NT2/D1 (cell line): ENCODE results near the gene DTWD2.
"Not testable (repeated sequence)": the region's sequence is repeated elsewhere in the genome, so short reads cannot be mapped to it uniquely, and the experiment has no call there.

Experiments
- SUZ12 ChIP-seq: IDR thresholded peaks from 2 replicates; pipeline ENCODE4 v1.6.1; 2011; ENCODE audit not compliant: insufficient read length, insufficient read depth; ENCODE audit errors: extremely low read depth
- YY1 ChIP-seq: IDR thresholded peaks from 2 replicates; pipeline ENCODE4 v1.6.1; 2011; ENCODE audit not compliant: insufficient read length, insufficient read depth
- ZNF274 ChIP-seq: IDR thresholded peaks from 2 replicates; pipeline ENCODE4 v1.6.1; 2011; ENCODE audit warnings: mild to moderate bottlenecking, low read depth, low read length

GRCh38 chr5:118907536-118907935, 80.8 kb downstream of the DTWD2 start:
- not testable (repeated sequence) for TF ChIP-seq SUZ12, YY1, ZNF274
